ENCODE results near the gene MTMR12.

The MTMR12 gene

GRCh38 chr5:32274548-32275395 is 38.0 kb downstream of the MTMR12 start:
- DNase-seq (ENCODE audit: low spot score): no peak

- no peak for DNase-seq (ENCODE audit: low spot score)
Measured at GRCh38 chr5:32273821-32274220, 38.9 kb downstream of the MTMR12 start.

GRCh38 chr5:32272746-32273145 is 40.0 kb downstream of the MTMR12 start:
- DNase-seq (ENCODE audit: low spot score): no peak

- DNase-seq (ENCODE audit: low spot score): no peak
Measured at GRCh38 chr5:32270946-32271345, 41.8 kb downstream of the MTMR12 start.

- no peak for DNase-seq (ENCODE audit: low spot score)
Measured at GRCh38 chr5:32270178-32270577, 42.6 kb downstream of the MTMR12 start.

GRCh38 chr5:32265902-32266301 is 46.8 kb downstream of the MTMR12 start:
- DNase-seq (ENCODE audit: low spot score): no peak

- no peak for DNase-seq (ENCODE audit: low spot score)
Measured at GRCh38 chr5:32264957-32265572, 47.7 kb downstream of the MTMR12 start.

- no peak for DNase-seq (ENCODE audit: low spot score)
Measured at GRCh38 chr5:32263684-32264083, 49.1 kb downstream of the MTMR12 start.

GRCh38 chr5:32261198-32261597 is 51.5 kb downstream of the MTMR12 start:
- DNase-seq (ENCODE audit: low spot score): no peak

- DNase-seq (ENCODE audit: low spot score): no peak
Measured at GRCh38 chr5:32259033-32259432, 53.7 kb downstream of the MTMR12 start.

GRCh38 chr5:32258424-32258823 is 54.3 kb downstream of the MTMR12 start:
- no peak for DNase-seq (ENCODE audit: low spot score)

GRCh38 chr5:32255540-32255900 is 57.2 kb downstream of the MTMR12 start:
- DNase-seq (ENCODE audit: low spot score): no peak

- DNase-seq (ENCODE audit: low spot score): peak; percentile 47
Measured at GRCh38 chr5:32254881-32255539, 57.7 kb downstream of the MTMR12 start.

- no peak for DNase-seq (ENCODE audit: low spot score)
Measured at GRCh38 chr5:32251871-32252458, 60.8 kb downstream of the MTMR12 start.

GRCh38 chr5:32249668-32250067 is 63.1 kb downstream of the MTMR12 start:
- no peak for DNase-seq (ENCODE audit: low spot score)

GRCh38 chr5:32245742-32246141 is 67.0 kb downstream of the MTMR12 start:
- DNase-seq (ENCODE audit: low spot score): no peak

GRCh38 chr5:32244017-32244416 is 68.7 kb downstream of the MTMR12 start:
- no peak for DNase-seq (ENCODE audit: low spot score)

- no peak for DNase-seq (ENCODE audit: low spot score)
Measured at GRCh38 chr5:32241034-32241783, 71.5 kb downstream of the MTMR12 start.

GRCh38 chr5:32239385-32239784 is 73.4 kb downstream of the MTMR12 start:
- no peak for DNase-seq (ENCODE audit: low spot score)

GRCh38 chr5:32233696-32234447 is 78.9 kb downstream of the MTMR12 start:
- peak; percentile 42 for DNase-seq (ENCODE audit: low spot score)

- no peak for DNase-seq (ENCODE audit: low spot score)
Measured at GRCh38 chr5:32233220-32233695, 79.5 kb downstream of the MTMR12 start.
